HepG2 (cell line): Measurements from ENCODE around the gene H6PD.

Source experiments
- GATA4 ChIP-seq: sonication (generic); IDR thresholded peaks from 2 replicates; pipeline ENCODE4 v1.6.1; 2016; ENCODE audit warnings: antibody characterized with exemption, low read depth, borderline replicate concordance
- SALL1 ChIP-seq: sonication (generic); formaldehyde crosslinking; IDR thresholded peaks from 2 replicates; pipeline ENCODE4 v1.8.0; 2022; ENCODE audit warnings: mild to moderate bottlenecking, missing genetic modification reagents
- ZNF720 ChIP-seq: sonication (generic); formaldehyde crosslinking; IDR thresholded peaks from 2 replicates; pipeline ENCODE4 v1.4.0; 2020; ENCODE audit warnings: missing genetic modification reagents

- no peak for TF ChIP-seq GATA4
- TF ChIP-seq ZNF720 (CRISPR knock-in tag) = no peak
- no peak for TF ChIP-seq SALL1
These were observed 72.7 kb downstream of the H6PD start for GRCh38 chr1:9307303-9307702.
